ENCODE data around the gene MYO10. TPM values are rescaled to one million over a fixed set of nuclear protein-coding genes. Genes with fewer than 3 reads are reported as not detected.
"Not testable (repeated sequence)": the region's sequence is repeated elsewhere in the genome, so short reads cannot be mapped to it uniquely, and the experiment has no call there.

The MYO10 gene
- total RNA-seq, 1 donor from 2014 or later, result 25.9 TPM

DNA sequence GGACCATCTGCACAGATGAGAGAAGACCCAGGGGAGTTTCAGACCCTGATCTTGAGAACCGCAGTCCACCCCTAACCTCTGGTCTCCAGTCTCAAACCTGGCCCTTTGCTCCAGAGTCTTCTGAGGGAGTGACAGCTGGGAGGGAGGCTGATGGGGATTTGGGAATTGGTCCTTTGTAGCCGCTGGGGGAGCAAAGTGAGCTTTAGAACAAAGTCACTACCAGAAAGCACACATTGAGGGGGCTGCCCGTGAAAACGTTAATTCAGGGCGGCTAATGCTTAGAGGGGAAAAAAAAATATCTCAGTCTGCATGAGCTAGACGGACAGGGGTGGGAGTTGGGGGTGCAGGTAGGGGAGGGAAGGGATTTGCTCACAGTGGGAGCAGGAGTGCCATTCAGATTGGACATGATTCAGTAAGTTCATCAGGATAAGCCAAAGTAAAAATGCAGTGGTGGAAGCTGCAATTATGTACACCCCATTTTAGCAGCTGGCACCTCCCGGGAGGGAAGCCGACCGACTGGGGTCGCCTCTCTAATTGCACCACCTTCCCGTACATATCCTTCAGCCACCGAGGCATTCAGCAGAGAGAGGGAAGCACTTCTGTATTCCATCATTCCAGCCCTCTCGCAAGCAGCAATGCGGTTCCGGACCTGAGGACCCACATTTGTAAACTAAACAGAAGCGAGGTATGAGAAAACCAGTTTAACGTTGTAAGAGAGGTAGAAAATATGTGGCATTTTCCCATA is 195.8 kb downstream of the MYO10 start:
- DNase-seq (ENCODE audit: low spot score), result no peak
- ATAC-seq, result no peak
- intact Hi-C loops (cut with DNase I), result no loop called here

DNA sequence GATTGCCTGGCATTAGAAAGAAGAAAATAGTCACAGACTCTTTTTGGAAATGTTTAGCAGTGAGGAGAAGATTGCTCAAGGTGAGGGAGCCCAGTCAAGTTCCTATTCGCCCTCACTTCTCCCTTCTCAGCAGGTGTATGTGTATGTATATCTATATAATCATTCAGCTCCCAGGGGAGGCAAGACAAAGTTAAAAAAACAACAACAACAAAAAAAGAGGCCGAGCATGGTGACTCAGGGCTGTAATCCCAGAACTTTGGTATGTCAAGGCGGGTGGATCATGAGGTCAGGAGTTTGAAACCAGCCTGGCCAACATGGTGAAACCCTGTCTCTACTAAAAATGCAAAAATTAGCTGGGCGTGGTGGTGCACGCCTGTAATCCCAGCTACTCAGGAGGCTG is 197.7 kb downstream of the MYO10 start:
- ATAC-seq; intact Hi-C loops (cut with DNase I); DNase-seq (ENCODE audit: low spot score): not testable (repeated sequence)

DNA sequence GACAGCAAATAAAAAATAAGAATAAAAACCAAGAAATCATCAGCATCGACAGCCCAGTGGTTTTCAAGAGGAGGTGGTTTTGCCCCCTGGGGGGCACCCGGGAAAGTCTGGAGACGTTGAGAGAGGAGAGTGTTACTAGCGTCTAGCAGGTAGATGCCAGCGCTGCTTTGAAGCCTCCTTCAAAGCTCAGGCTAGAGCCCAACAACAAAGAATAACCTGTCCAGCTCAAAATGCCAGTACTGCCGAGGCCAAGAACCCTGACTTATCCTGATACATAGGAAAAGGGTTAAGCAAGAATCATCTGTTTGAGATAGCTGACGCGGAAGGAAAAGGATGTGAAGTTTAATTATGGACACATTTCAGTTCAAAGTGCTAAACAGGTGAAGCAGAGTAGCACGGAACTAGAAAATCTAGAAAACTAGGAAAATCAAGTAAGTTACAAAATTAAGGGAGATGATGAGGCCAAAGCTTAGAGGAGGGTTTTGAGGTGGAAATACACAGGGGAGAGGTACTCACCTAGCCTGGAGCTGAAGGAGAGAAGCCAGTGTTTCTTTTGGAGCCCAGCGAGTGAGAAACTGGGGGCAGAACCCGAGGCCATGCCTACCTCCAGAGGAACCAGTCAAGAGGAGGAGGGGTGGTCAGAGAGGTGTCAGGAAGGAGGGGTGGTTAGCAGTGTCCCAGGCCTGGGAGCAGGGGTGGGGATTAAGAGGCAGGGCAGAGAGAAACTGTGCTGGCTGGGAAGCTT is 198.3 kb downstream of the MYO10 start:
- intact Hi-C loops (cut with DNase I), result no loop called here
- no peak for ATAC-seq
- DNase-seq (ENCODE audit: low spot score), result no peak

DNA sequence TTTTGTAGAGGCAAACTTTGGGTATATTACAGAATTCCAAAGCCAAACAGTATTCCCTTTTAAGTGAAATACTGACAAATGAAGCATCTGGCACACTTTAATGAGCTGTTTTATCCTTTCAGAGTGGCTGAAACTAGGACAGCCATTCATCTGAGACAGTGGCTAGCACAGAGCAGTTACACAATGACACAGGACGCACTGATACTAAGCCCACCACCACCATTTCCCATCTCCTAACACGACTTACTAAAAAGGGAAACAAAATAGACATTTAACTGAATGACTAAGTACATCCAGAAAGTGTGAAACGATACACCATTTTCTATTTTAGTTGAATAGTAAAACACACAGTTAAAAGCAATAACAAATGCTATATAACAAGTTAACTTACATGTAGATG is 198.9 kb downstream of the MYO10 start:
- intact Hi-C loops (cut with DNase I), result no loop called here
- DNase-seq (ENCODE audit: low spot score) (no peak), ATAC-seq (no peak)

DNA sequence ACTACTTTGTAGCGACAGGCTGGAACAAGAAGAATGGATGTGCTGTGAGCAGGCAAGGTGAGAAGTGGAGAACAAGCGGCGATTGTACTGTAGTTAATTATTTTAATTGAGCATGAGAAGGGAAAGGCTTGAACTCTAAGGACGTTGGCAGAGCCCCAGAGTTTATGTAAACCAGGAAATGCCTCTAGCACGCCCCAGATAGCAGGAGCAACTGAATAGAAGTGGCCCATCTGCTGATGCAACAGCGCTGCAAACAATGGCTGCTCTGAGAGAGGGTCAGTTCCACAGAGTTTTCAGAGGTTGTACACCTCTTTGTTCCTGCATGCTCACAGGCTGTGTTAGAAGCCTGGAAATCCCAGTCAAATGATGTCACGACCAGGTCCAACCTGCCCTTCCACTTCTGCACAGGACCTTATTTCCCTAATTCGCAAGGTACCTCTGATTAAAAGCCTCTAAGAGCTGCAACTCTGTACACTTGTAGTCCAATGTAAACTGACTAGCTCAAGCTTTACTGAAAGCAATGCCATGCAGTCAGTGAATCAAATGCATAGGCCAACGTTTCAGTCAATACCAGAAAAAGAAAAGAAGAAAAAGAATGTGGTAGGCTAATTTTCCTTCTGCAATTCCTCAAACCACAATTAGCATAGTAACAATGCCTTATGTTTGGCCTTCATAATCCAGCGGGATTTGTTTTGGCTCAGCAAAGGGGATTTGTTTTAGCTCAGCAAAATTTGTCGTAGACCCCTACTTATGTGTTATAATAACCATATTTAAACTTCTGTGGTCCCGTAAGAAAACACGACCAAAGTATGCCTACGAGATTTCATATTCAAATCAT is 199.7 kb downstream of the MYO10 start:
- intact Hi-C loops (cut with DNase I), result no loop called here
- ATAC-seq (peak; percentile 57), DNase-seq (ENCODE audit: low spot score) (no peak)

DNA sequence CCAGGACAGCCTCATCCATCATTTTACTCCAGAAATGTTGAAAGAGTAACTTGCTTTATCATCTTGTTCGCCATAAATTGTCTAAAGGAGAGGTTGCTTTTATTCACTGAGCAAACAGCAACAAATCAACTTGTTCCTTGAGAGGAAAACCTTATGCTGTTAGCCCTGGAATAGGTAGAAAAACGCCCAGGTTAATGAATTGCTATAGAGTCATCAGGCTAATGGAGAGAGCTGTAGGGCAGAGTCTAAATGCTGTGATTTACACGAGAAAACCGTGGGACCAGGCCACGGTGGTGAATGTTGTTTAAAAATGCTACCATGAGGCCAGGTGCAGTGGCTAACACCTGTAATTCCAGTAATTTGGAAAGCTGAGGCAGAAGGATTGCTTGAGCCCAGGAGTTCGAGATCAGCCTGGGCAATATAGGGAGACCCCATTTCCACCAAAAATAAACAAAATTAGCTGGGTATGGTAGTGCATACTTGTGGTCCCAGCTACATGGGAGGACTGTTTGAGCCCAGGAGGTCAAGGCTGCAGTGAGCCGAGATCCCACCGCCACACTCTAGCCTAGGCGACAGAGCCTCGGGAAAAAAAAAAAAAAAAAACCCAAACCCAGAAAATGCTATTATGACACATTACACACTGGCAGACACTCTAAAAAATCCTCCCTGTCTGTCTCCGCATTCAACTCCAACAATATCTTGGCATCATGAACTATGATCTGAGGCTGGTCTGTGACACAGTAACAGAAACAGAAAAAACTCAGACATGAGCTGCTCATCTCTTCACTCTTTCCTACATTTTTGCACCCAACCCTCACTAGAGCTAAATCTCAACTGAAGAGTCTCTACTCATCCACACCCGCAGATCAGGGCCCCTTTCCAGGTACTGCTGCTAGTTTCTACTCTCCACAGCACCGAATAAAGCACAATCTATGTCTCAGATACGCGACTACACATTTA is 200.7 kb downstream of the MYO10 start:
- intact Hi-C loops (cut with DNase I), result no loop called here
- no peak for DNase-seq (ENCODE audit: low spot score)
- ATAC-seq, result no peak

DNA sequence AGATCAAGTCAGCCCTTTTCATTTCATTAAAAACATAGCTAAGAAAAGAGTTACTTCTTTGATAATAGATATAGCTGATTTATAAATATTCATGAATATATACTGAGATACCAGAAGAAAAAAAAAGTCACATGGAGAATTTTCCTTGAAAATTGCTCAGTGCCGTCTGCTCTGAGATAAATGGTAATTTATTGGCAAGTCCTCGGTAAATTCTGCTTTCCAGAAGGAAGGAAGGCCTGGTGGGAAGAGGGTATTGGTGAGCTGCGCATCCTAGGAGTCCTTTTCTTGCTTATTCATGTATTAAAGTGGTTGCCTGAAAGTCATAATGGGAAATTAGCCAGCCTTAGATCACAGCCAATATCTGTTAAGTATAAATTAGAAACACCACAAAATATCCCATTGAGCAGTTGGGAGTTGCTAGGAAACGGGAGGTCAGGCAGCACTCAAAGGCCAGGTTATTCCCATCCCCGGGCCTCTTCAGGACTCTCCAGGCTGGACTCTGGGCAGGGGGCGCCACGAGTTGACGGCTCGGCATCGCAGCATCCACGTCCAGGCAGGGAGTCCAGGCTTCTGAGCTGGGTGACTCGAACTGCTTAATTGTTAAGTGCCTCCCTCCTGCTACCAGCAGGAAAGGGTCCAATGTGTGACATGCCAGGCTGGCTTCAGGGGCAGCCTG is 202.6 kb downstream of the MYO10 start:
- ATAC-seq, result no peak

DNA sequence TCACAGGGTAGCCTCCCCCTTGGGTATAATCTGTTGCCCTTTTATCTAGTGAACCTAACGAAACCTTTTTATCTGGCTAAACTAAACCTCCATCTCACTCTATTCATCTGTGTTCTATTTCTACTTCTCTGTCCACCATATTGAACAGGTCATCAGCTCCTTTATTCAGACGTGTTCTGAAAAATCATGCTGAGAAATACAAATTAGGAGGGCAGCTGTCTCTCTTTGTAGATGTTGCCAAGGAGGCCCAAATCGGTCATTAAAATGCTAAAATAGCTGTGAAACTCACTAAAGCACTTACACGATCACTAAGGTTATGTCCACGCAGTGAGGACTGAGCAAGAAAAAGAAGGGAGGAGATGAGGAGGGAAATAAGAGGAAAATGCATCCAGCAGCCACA is 203.7 kb downstream of the MYO10 start:
- DNase-seq (ENCODE audit: low spot score) (no peak), ATAC-seq (no peak)
- intact Hi-C loops (cut with DNase I), result no loop called here

More for the DNA sequence above, 202.6 kb downstream of the MYO10 start:
- intact Hi-C loops (cut with DNase I), result no loop called here
- DNase-seq (ENCODE audit: low spot score), result no peak

DNA sequence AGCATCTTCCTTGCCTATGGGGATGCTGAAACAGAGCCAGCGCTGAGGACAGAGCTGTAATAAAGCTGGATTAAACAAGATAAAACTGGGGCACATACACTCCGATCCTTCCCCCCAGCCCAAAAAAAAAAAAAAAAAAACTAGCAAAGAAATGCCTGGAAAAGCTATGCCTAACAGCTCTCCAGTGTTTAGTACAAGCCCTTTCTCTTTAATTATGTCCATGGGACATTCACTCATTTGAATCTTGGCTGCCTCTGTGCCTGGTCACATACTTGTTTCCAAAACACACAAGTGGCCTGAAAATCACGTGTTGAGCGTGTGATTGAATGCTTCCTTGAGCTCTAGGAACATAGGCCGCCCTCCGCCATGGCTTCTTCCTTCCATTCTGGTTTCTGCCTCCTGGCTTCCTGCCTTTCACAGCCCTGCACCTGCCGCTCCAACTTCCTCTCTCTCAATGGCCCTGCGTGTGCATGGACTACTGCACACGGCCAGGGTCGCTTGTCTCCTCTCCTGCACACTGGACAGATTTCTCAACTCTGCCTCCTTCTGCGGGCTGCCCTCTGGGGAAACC is 208.2 kb downstream of the MYO10 start:
- intact Hi-C loops (cut with DNase I), result no loop called here
- ATAC-seq (peak; percentile 88), DNase-seq (ENCODE audit: low spot score) (peak; percentile 65)

DNA sequence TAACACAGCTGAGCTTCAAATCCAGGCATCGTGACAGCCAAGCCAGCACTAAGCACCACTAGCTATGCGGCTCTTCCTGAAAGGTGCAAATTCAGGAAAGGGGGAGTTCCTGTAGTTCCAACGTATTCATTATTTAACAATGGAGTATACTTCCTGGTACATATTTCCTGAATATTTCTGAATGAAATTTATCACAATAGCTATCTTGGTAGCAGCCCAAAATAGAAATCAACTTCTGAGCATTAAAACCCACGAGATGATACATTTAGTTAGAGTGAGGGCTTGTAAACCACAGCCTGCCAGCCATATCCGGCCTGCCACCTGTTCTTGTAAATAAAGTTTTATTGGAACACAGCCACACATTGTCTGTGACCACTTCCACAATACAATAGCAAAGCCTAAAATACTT is 209.5 kb downstream of the MYO10 start:
- no peak for ATAC-seq
- DNase-seq (ENCODE audit: low spot score), result no peak
- intact Hi-C loops (cut with DNase I), result no loop called here

DNA sequence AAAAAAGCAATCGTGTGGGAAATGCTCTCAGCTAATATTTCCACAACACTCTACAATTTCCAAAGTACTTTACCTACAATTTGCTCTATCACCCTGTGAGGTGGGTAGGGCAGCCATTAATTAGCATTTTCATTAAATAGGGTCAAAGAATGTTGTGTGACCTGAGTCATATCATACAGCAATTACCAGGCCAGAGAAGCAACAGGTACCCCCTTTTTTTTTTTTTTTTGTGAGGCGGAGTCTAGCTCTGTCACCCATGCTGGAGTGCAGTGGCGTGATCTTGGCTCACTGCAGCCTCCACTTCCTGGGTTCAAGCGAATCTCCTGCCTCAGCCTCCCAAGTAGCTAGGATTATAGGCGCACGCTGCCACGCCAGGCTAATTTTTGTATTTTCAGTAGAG is 210.5 kb downstream of the MYO10 start:
- no peak for ATAC-seq
- intact Hi-C loops (cut with DNase I), result no loop called here

DNA sequence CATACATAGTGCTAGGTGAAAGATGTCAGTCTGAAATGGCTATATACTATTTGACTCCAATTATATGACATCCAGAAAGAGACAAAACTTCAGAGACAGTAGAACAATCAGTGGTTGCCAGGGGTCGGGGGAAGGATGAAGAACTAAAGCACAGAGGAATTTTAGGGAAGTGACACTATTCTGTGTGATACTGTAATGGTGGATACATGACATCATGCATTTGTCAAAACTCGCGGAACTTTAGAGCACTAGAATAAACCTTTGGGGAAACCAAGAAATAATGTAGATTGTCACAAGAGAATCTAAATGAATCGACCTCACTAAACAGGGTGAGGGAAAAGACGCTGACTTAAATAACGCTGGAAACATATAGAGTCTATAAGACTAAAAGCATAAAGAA is 212.3 kb downstream of the MYO10 start:
- intact Hi-C loops (cut with DNase I), result no loop called here
- ATAC-seq (no peak), DNase-seq (ENCODE audit: low spot score) (no peak)

More for the DNA sequence above, 210.5 kb downstream of the MYO10 start:
- DNase-seq (ENCODE audit: low spot score), result no peak

DNA sequence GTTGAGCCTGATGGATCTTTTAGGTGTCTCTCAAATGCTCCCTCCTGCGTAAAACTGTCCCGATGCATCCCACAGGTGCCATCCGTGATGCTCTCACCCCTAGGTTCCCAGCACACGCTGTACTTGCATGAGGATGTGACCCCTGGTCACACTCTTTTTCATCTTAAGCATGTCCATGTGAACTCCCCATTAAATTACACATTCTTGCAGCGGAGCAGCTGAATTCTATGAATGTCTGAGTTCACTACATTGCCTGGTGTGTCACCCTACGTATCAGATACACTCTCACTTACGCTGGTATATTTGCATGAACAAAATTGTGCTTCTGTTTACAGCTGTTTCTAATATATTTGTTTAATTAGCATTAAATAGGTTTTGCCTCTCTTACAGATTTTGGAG is 214.0 kb downstream of the MYO10 start:
- ATAC-seq (no peak), DNase-seq (ENCODE audit: low spot score) (no peak)
- intact Hi-C loops (cut with DNase I), result no loop called here

DNA sequence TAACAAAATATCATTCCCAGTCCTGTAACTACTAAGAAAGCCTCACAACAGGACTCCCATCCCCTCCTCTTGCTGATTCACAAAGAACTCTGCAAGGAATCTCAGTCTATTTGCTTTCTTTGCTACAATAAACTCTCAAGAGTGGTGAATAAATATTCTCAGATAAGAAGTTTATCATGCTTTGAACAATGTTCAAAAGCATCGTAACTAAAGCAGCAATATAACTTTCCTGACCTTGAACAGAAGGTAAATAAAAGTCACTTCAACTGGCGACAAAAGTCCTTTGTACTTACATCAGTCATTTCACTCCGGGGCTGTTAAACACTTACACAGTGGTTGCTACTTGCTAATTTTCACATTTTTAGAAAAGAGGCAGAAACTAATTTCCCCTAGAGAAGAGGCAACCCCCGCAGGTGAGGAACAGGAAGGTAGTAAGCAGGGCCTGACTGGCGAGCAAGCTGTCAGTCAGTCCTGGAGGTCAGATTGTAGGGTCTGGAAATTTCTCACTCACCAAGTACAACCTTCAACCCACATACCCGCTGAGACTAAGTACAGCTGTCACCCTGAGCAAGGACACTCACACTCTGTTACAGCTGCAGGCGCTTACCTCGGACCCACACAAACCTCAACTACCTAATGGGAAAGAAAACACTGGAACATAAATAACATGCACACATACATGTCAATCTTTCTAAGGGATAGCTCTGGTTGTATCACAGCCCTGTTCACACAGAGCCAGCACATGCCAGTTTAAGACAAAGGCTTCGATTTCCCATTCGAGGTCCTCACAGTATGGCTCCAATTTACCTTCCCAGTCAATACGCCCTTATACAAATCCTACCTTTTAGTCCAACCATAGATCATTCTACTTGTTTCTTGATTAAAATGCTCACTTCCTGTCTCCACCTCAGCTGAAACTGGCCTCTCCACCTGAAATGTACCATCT is 214.7 kb downstream of the MYO10 start:
- intact Hi-C loops (cut with DNase I), result no loop called here

DNA sequence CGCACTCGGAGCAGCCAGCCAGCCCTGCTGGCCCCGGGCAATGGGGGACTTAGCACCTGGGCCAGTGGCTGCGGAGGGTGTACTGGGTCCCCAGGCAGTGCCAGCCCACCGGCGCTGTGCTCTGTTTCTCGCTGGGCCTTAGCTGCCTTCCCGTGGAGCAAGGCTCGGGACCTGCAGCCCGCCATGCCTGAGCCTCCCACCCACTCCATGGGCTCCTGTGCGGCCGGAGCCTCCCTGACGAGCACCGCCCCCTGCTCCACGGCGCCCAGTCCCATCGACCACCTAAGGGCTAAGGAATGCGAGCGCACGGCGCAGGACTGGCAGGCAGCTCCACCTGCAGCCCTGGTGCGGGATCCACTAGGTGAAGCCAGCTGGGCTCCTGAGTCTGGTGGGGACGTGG is 218.1 kb downstream of the MYO10 start:
- DNase-seq (ENCODE audit: low spot score); ATAC-seq; intact Hi-C loops (cut with DNase I): not testable (repeated sequence)

More for the DNA sequence above, 214.7 kb downstream of the MYO10 start:
- DNase-seq (ENCODE audit: low spot score) (no peak), ATAC-seq (no peak)

DNA sequence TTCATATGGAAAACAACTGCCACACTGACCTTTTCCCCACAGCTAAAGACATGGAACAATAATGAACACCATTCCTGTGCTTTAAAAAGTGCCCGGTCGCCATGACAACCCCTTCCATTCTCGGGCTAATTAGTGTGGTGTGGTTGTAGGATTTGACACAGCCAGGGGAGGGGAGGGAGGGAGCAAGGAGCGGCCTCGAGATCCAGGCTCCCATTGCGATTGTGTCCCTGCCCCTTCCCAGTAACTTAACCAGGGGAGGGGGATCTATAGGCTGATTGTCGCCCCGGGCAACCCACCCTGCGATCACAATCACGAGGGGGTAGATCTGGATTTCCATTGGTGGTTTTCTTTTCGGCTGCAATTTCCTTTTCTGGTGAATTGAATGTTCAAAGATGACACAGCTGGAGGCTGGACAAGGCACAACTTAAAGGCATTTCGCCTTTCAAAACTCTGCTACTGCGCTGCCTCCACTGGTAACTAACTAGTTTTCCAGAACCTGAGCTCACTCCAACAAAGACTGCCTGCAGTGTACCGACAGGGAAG is 222.6 kb downstream of the MYO10 start:
- DNase-seq (ENCODE audit: low spot score) (no peak), ATAC-seq (peak; percentile 71)
- intact Hi-C loops (cut with DNase I), result no loop called here
